ENCODE data around the gene IGF2.

Gene IGF2

DNA sequence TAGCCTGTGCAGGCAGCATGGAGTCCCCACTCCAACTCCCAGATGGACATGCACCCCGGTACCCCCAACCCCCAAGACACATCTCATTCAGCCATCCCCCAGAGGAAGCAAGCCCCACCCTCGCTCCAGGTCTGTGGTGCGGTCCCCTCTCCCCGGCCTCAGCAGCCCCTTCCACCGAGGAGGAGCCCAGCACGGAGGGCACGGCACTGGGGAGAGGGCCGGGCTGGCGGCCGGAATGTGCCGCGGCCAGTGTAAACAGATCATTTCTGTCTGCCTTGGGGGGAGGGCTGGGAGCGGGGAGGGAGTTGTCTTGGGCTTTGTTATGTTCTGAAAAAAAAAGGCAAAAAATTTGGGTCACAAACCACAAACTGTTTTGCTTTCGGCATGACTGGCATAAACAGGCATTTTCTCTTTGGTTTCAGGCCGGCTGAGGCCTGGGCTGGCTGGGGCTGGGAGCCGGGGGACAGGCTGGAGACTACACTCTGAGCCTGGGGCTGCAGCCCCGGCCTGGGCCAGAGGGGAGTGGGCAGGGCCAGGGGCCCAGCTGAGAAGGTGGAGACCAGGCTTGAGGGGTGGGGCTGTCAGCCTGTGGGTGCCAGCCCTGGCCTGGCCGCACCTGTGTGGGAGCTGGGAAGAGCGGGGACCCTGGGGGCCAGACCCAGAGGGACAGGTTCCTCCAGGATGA lies 16.8 kb downstream of the IGF2 start:
- DNase-seq = no peak

DNA sequence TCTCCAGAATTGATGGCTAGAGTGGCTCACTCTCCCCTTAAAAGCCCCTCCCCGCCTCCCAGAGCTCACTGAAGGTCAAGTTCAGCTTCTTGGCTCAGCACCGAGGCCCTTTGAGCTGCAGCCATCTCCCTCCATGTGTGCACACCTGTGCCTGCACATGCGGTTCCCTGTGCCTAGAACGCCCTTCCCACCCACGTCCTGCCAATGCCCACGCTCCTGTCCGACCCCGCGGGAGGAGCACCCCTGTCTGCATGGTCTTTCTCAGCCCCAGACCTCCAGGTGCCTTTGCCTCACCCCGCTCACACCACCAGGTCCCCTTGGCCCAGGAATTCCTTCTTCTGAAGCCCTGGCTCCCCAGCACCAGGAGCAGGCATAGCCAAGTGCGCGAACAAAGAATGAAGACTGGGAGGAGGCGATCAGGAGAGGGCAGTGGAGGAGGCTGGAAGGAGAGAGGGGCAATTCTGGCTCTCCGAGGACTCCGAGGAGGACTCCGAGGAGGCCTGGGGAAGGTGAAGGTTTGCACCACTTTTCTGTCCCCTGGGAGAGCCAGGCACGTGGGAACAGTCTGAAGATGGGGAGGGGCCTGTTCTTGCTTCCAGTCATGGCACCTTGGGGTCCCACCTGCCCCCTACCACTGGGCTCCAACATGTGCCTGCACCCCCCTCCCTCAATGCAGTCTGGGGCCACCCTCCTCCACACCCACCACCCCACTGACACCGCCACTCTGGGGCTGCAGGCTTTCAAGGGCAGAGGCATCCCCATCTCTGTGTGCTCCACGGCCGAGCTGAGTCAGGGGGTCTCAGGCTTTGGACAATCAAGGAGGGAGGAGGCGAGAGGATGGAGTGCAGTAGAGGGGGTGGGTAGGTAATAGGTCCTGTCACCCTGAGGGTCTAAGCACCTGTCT lies 17.7 kb downstream of the IGF2 start:
- no peak for DNase-seq

DNA sequence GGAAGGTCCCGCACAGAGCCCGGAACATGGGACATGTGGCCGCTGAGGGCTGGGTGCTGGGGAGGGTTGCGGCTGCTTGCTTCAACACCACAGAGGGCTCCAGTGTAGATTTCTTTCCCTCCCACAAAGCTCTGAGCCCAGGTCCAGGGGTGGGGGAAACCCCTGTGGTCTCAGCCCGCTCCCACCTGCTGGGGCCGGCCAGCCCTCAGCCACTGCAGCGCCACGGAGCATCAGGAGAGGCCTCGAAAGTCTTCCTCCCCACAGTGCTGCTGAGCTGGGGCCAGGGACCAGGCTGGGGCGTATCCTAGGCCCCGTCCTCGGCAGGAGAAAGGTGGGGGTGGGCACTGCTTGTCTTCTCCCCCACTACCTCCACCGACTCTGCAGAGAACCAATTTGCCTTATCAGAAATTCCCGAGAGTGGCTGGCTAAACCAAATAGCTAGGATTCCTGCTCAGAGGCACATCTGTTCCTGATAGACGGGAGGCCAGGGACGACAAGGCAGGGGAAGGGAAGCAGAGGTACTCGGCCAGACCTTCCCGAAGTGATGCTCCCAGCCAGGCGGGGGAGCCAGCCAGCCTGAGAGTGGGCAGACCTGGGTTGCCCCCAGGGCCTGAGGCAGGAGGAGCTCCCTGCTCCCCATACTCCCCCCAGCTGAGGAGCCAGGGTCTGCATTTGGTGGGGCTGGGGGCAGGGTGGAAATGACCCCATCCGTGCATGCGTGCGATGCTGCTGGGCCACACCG lies 18.7 kb downstream of the IGF2 start:
- DNase-seq = no peak

DNA sequence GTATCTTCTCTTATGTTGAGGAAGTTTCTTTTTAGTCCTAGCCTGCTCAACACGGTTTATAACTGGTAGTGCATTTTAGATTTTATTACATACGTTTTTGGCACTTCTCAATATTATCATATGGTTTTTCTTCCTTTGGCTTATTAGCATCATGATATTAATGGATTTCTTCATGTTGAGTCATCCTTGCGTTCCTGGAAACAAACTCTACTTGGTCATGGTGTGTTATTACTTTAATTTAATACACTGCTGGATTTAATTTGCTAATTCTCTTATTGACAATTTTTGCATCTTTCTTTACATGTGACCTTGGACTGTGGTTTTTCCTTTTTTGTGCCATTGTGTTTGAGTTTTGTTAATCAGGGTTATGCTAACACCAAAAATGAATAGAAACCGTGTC lies 20.5 kb downstream of the IGF2 start:
- DNase-seq = no peak

DNA sequence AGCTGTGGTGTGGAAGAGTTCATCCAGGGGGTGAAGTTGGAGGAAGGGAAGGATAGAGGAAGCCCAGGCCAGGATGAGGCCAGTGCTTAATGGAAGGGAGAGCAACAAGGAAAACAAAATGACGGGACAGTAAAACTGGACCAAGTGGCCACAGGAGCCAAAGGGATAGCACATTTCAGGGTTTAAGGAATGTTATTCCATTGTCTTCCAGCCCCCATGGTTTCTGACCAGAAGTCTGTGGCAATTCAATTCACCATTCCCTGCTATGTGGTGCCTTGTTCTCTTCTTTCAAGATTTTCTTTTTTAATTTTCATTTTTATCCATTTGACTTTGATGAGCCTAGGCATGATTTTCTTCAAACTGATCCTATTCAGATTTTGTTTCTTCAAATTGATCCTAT lies 22.5 kb downstream of the IGF2 start:
- no peak for DNase-seq

DNA sequence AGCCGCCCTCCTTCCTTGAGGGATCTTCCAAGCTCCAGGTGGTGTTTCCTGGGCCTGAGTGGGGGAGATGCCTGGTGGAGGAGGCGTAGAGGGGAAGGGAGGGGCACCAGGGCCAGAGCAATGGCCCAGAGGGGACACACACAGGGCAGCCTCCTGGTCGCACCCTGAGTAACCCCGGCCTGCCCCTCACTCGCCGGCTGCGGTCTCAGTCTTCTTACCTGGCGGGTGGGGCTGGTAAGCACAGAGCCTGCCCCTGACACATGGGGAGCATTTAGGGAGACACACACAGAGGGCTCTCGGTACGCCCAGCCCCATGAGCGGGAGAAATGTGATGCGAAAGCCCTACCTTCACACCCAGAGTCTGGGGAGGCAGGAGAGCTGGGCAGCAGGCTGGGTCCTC lies 23.9 kb downstream of the IGF2 start:
- no peak for DNase-seq

DNA sequence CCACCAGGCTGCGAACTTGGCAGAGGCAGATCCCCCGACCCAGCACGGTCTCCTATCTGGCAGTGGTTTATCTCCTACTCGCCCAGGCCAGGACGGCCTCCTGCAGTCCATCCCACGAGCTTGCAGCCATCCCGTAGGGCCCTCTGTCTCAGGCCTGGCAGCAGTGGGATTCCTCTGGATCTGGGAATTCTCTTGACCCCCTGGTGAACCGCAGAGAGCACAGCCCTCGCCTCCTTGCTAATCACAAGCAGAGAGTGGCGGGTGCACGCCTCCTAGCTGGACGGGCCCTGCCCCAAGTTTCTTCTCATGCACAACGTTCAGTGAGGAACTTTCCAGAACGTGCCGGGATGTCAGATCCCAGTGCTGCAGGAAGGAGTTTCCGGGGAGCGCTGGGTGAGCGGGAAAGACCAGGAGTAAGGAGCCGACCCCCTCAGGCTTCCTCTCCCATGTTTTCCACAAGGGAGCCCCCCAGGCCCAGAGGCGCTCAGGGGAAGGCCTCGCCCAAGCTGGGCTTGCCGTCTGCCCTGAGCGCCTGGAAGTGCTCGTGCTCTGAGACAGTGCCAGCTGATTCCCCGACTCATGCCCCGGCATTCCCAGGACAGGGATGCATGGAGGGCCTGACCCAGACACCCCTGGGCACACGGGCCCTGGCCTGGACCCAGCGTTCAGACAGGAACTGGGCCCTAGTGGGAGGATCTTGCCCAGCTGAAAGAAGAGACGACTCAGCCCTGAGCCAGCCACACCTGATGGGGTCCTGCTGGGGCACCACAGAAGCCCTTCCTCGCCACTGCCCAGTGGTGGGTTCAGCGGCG lies 24.6 kb downstream of the IGF2 start:
- no peak for DNase-seq

DNA sequence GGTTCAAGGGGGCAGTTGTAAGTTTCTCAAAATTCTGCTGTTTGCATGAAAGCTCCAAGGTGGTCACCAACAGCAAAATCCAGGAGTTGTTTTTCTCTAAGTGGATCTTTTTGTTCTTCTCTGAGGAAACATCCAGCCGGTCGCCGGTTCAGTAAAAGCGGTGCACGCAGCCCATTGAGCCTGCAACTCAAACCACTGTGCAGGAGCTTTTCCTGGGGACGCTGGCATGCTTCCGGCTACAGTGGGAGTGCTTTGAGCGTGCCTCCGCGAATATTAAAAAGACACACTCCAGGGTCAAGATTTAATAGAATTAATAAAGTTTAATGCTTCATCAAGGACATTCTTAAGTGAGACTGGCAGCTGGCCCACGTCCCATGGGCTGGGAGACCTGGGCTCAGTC lies 25.4 kb downstream of the IGF2 start:
- DNase-seq = no peak

DNA sequence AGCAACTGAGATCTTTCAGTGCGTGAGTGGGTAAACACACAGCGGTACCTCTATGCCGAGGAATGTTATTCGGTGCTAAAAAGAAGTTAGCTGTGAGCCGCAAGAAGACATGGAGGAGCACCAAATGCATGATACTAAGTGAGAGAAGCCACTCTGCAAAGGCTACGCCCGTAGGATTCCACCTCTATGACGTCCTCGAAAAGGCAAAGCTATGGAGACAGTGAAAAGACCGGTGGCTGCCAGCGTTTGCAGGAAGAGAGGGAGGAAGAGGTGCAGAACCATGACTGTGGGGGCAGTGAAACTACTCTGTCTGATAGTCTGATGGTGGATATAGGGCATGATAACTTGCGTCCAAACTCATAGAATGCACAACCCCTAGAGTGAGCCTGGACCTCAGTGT lies 28.7 kb downstream of the IGF2 start:
- no peak for DNase-seq

DNA sequence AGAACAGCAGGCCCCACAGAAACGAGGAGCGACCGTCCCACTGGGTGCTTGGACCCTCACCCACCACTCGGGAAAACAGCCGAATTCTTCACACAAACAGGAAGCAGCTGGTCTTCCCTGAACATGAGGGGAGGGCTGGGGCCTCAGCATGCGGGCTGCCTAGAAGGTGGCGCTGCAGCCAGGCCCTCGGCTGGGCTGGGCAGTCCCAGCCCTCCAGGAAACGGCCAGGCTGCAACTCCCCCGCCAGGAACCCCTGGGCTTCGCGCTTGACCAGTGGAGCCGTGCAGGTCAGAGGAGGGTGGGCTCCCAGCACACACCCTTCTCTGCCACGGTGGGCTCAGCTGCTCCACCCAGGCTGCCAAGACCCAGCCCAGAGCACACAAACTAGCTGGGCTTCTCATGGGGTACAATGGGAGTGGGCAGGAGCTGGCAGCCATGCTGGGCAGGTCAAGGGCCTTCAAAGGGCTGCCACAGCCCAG lies 29.6 kb downstream of the IGF2 start:
- no peak for DNase-seq

DNA sequence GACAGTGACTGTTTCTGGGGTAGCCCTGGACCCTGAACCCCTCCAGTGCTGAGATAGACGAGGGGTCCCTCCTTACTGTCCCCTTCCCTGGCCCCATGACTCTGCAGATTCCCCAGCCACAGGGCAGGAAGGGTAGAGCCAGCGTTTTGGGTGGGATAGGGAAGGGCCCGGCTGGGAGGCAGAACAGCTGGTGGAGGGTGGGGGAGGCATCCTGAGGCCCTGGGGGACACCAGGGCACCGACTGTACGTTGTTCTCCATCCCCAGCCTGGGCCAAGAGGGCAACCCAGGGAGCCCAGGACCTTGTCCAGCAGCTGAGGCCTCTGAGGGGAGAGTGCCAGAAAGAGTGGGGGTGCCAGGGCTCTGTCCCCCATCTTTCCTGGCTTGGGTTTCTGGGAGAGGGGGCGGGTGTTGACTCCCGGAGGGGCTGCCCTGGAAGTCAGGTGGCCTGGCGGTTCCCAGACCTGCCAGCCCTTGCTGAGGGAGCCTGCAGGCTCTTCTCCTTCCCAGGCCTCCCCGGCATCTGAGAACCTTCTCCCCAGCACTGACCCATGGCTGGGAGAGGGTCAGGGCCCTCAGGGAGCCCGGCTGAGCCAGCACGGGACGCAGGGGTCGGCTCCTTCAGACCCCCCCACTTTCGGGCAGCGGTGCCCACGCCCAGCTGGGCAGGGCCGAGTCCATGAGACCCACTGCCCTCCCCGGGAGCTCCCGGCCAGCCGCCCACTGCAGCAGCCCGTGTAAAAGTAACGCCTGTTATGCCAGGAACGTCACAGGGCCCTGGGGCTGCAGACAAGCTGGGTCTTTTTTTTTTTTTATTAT lies 30.3 kb downstream of the IGF2 start:
- no peak for DNase-seq

DNA sequence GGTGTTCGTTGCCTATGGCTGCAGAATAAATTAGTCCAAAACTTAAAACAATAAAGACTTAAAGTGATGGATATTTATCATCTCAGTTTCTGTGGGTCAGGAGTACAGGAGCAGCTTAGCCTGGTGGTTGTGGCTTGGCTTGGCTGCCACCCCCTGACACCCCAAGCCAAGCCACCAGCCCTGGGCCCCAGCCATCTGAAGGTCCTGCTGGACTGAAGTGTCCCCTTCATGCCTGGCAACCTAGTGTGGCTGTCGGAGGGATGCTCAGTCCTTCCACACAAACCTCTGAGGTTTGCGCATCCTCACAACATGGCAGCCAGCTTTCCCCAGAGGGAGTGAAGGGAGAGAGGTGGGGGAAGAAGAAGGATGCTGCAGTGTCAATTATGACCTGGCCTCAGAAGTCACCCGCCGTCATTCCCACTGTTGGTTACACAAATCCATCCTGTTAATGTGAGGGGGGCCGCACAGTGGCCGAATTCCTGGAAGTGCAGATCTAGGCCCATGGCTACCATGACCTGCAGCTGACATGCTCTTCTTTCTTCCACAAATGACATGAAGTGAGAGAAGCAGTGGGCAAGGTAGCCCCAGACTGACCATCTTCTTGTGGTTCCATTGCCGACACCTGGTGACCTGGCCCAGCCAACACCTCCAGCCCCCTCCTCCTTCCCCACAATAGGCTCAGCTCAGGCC lies 31.1 kb downstream of the IGF2 start:
- DNase-seq = no peak

DNA sequence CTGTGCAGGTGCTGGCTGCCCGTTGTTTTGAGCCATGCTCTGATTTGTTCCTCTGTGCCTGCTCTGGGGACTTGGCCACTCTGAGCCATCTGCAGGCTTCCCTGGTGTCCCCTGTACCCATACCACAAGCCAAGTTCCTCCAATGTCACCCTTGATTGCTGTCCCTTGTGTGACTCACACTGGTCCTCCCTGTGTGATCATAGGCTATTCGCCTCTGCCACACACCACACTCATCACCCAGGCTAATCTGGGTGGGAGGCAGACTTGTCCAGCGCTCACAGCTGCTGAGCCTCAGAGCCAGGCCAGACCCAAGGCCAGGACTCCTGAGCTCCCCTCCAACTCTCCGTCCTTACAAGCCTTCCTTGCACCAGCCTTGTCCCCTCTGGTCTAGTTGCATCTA lies 31.7 kb downstream of the IGF2 start:
- no peak for DNase-seq

DNA sequence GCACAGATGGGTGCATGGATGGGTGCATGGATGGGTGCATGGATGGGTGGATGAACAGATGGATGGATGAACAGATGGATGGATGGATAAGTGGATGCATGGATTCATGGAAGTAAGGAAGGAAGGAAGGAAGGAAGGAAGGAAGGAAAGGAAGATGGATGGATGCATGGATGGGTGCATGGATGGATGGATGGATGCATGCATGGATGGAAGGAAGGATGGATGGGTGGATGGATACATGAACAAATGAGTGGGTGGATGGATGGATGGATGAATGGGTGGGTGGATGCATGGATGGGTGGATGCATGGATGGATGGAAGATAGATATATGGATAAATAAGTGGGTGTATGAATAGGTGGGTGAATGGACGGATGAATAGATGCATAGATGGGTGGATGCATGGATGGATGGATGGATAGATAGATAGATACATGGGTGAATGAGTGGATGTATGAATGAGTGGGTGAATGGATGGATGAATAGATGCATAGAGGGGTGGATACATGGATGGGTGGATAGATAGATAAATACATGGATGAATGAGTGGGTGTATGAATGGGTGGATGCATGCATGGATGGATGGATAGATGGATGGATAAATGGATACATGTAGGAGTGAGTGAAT lies 32.5 kb downstream of the IGF2 start:
- no peak for DNase-seq

DNA sequence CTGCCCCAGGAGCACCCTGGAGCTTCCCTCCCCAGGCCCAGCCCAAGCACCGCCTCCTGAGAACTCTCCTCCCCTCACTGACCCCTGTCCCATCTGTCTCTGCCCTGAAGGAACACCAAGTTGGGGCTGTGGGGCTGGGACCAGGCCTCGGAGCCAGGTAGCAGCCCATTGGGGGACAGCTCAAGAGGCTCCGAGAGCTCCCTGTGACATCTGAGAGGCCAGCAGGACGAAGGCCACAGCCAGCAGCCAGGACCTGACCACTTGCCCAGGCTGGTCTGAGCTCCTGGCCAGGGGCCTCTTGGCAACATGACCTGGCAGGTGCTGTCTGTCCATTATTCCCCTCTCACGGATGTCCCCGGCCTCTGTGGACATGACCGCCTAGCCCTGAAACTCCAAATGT lies 33.7 kb downstream of the IGF2 start:
- DNase-seq = no peak

DNA sequence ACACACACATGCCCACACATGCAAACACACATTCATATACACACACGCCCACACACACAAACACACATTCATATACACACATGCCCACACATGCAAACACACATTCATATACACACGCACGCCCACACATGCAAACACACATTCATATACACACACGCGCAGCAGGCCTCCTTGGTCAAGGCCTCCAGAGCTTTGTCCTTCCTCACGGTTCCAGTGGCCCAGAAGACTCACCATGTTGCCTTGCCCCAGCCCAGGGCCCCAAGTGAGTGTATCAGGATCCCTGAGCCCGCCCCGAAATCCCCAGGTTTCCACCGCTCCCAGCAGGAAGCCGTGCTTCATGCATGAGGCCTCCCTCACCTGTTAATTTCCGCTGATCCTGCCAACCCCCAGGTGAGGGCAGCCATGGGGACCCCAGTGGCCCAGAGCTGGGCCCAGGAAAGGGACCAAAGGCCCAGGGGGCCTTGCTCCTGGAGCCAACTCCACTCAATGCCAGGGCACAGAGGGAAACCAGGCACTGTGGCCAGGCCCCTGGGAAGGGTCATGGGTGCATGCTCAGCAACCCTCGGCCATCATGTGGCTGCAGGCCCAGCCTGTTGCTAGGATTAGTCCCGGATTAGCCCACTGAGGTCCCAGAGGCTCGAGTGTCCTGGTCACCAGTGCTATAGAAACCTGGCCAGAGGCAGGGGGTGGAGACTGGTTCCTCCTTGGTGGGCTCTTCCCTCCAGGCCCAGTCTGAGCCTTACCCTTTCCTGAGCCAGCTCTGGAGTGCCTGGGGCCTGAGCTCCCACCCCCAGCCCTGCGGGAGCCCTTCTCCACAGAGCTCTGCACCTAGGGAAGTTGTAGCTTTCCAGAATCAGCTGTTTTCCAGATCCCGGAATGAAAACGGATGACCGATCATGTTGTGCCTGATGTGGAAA lies 34.4 kb downstream of the IGF2 start:
- no peak for DNase-seq

DNA sequence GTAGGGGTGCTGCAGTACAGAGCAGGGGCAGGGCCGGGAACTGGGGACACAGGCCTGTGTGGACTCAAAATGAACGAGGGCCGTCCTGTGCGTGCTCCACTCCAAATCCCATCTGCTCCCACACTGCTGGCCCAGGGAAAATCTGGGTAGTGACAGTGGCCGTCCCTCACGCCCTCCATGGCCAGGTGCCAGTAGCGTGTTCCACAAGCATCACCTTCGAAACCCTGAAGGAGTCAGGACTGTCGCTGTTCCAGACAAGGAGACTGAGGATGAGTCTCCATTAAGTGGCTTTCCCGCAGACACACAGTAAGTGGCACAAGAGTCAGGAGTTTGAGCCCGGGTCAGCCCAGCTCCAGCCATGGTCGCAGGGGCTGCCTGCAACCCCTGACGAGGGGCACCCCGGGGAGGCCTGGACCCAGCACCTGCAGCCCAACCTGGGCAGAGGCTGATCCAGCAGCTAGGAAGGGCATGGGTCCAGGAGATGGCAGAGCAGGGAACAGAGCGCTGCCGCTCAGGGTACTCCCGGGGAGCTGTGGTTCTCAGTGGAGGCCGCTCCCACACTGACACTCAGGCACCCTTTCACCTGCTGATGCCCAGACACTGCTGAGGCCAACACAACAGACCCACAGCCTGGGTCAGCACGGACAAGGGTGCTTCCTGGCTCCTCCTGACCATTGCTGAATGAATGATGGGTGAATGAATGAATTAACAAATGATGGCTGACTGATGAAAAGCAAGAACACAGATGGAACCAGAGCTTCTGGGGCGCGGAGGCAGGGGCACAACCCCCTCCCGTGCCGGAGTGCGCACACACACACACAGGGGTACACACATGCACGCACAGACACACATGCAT lies 35.3 kb downstream of the IGF2 start:
- no peak for DNase-seq

DNA sequence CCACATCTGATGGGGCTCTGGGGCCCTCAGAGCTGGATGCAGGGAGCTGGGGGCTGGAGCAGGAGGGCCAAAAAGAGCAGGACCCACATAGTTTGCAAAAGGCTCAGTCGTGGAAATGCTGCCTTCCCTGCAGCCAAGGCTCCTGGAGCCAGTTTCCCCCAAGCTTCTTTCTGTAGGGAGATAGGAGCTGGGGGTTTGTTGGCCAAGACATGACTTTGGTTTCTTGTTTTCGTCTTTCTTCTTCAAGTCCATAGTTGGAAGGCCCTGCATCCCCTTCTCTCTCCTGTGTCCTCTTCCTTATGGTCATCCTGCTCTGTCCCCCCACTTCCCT lies 36.3 kb downstream of the IGF2 start:
- no peak for DNase-seq
